OCI-LY1 (cell line): ENCODE data around the gene RHOB.
"Not testable (repeated sequence)": the region's sequence is repeated elsewhere in the genome, so short reads cannot be mapped to it uniquely, and the experiment has no call there.

ENCODE experiments used
- H2AFZ ChIP-seq: fragments of 200-600 bp; sonication (generic), shearing (Covaris generic); 2 replicates; pipeline ENCODE4 v1.6.0; 2014; ENCODE audit warnings: antibody characterized with exemption, mild to moderate bottlenecking, low read length
- H3F3A ChIP-seq: fragments of 200-600 bp; sonication (generic), shearing (Covaris generic); 2 replicates; pipeline ENCODE4 v1.6.0; 2014; ENCODE audit warnings: mild to moderate bottlenecking, antibody characterized with exemption, low read length, moderate library complexity; ENCODE audit not compliant: insufficient read depth
- H3K27ac ChIP-seq: fragments of 200-600 bp; sonication (generic); 2 replicates; pipeline ENCODE4 v1.5.1; 2014; ENCODE audit warnings: low read length, mixed run types, mild to moderate bottlenecking, low read depth; ENCODE audit not compliant: poor library complexity, severe bottlenecking
- H3K27me3 ChIP-seq: fragments of 200-600 bp; sonication (generic); 2 replicates; pipeline ENCODE4 v1.6.0; 2014; ENCODE audit warnings: antibody characterized with exemption, mild to moderate bottlenecking, low read length, moderate library complexity; ENCODE audit not compliant: insufficient read depth
- H3K36me3 ChIP-seq: fragments of 200-600 bp; sonication (generic); 2 replicates; pipeline ENCODE4 v1.6.1; 2014; ENCODE audit warnings: mild to moderate bottlenecking, antibody characterized with exemption, low read length, moderate library complexity, mixed read lengths; ENCODE audit not compliant: insufficient read depth
- H3K4me1 ChIP-seq: fragments of 200-600 bp; sonication (generic); 2 replicates; pipeline ENCODE4 v1.5.1; 2014; ENCODE audit warnings: mild to moderate bottlenecking, low read length, moderate library complexity; ENCODE audit not compliant: insufficient read depth, severe bottlenecking
- H3K4me2 ChIP-seq: fragments of 200-600 bp; sonication (generic), shearing (Covaris generic); 2 replicates; pipeline ENCODE4 v1.6.1; 2014; ENCODE audit warnings: low read length
- H3K4me3 ChIP-seq: fragments of 200-600 bp; sonication (generic); 2 replicates; pipeline ENCODE4 v1.5.1; 2014; ENCODE audit warnings: low read length, low read depth, mild to moderate bottlenecking, mixed read lengths; ENCODE audit not compliant: poor library complexity, severe bottlenecking
- H3K79me2 ChIP-seq: fragments of 200-600 bp; shearing (Covaris generic); 2 replicates; pipeline ENCODE4 v1.6.1; 2016; ENCODE audit warnings: mixed run types, low read length, mixed read lengths; ENCODE audit not compliant: insufficient read depth
- H3K9ac ChIP-seq: fragments of 200-600 bp; sonication (generic), shearing (Covaris generic); 2 replicates; pipeline ENCODE4 v1.6.1; 2014; ENCODE audit warnings: mild to moderate bottlenecking, low read length, mixed read lengths
- H3K9me2 ChIP-seq: fragments of 200-600 bp; sonication (generic), shearing (Covaris generic); 2 replicates; pipeline ENCODE4 v1.6.1; 2014; ENCODE audit warnings: low read depth, mild to moderate bottlenecking, low read length, mixed read lengths
- H3K9me3 ChIP-seq: fragments of 200-600 bp; shearing (Covaris generic); 2 replicates; pipeline ENCODE4 v1.6.1; 2014; ENCODE audit warnings: low read length, mixed read lengths
- H4K20me1 ChIP-seq: fragments of 200-600 bp; sonication (generic), shearing (Covaris generic); 2 replicates; pipeline ENCODE4 v1.6.0; 2016; ENCODE audit warnings: mild to moderate bottlenecking, low read length; ENCODE audit not compliant: insufficient read depth
- EZH2 ChIP-seq: fragments of 200-600 bp; sonication (generic), shearing (Covaris generic); IDR thresholded peaks from 2 replicates; pipeline ENCODE4 v1.8.0; 2017; ENCODE audit warnings: borderline replicate concordance, mixed run types, mild to moderate bottlenecking, antibody characterized with exemption, low read length, moderate library complexity, mixed read lengths
- TF ChIP-seq, protein P1 (sequence below): fragments of 200-600 bp; sonication (generic), shearing (Covaris generic); IDR thresholded peaks from 2 replicates; pipeline ENCODE4 v1.5.1; 2017; ENCODE audit warnings: mild to moderate bottlenecking, antibody characterized with exemption, low read length, moderate library complexity, mixed read lengths

RHOB gene

DNA sequence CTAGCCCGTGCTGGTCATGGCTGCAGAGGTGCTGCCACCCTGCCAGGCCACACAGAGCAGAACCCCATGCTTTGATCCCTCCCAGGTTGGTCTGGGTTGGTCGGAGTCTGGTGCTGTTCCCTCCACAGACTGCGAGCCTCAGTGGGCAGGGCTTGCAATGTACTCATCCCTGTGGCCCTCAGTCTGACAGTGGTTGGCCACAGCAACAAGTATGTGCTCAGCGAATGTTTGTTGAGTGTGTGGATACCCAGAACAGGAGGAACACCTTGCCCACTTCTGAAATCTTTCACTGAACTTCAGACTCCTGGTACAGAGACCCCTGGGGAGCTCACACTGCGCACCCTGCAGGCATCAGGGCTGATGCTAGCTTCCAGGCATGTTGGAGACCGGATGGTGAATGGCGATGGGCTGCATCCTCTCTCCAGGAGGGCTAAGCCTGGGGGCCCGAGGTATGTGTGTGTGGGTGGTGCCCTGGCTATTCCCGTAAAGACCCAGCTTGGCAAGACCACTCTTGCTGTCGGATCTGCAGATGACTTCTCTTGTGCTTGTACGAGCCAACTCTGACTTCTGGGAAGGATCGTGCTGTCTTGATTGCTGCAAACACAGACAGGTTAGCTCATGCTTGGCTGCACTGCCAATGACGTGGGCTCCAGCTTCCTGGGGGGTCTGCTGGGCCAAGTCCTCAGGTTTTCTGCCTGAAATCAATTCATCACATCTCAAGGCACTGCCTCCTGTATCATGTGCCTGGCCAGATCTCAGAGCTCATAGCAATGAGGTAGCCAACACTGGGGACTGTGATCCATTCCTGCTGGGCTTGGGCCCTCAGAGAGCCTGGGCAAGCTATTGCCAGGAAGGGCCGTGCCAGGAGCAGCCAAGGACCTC lies 43.7 kb downstream of the RHOB start:
- Histone ChIP-seq H3K9me2 (no peaks in the 10 kb centered on the region), H3K27ac (no peak overlapping the region), H3F3A (no peaks in the 10 kb centered on the region), H3K27me3 (peaks cover 12% of the 10 kb centered on the region; the same call in 1 of the 2 replicates), H3K9ac (no peak overlapping the region), H3K9me3 (no peaks in the 10 kb centered on the region), H3K36me3 (no peaks in the 10 kb centered on the region), H3K4me3 (no peak overlapping the region), H3K79me2 (no peaks in the 10 kb centered on the region), H3K4me2 (no peak overlapping the region), H3K4me1 (no peaks in the 10 kb centered on the region), H4K20me1 (no peaks in the 10 kb centered on the region), H2AFZ (no peak overlapping the region)
- TF ChIP-seq, protein P1, sequence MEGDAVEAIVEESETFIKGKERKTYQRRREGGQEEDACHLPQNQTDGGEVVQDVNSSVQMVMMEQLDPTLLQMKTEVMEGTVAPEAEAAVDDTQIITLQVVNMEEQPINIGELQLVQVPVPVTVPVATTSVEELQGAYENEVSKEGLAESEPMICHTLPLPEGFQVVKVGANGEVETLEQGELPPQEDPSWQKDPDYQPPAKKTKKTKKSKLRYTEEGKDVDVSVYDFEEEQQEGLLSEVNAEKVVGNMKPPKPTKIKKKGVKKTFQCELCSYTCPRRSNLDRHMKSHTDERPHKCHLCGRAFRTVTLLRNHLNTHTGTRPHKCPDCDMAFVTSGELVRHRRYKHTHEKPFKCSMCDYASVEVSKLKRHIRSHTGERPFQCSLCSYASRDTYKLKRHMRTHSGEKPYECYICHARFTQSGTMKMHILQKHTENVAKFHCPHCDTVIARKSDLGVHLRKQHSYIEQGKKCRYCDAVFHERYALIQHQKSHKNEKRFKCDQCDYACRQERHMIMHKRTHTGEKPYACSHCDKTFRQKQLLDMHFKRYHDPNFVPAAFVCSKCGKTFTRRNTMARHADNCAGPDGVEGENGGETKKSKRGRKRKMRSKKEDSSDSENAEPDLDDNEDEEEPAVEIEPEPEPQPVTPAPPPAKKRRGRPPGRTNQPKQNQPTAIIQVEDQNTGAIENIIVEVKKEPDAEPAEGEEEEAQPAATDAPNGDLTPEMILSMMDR = no peak
- TF ChIP-seq EZH2 = no peak

DNA sequence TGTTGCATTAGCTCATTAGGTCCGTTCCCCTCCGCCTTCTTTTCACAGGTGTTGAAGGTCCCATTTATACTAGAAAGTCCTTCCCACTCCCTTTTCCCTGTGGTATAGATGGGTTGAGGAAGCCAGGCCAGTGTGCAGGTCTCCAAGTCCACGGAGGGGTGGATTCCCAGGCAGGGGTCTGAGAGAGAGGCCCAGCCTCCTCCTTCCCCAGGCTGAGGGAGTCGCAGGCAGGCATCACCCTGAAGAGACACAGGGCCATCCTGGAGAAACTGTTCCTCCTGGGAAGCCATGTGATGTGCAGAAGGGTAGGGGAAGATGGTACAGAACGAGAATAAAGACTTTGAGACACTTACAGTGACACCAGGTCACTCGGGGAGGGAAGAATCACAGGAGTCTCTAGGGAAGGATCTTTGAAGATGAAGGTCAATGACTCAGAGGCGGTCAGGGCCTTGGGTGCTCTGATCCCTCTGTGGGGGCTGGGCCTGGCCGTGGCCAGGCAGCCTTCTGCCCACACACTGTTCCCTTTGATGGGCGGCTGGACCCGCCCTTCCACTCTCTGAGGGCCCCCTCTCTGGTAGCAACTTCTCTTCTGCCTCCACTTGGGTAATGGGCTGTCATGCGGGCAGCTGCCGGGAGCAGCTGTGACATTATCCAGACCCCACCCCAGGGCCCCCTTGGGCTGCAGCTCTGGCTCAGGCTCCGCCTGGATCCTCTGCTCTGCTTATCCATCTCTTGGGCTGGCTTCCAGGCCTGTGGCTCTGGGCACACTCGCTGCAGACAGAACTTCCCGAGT lies 45.1 kb downstream of the RHOB start:
- Histone ChIP-seq H3K36me3 (no peaks in the 10 kb centered on the region), H3K9me3 (no peaks in the 10 kb centered on the region), H3K4me3 (no peak overlapping the region), H4K20me1 (no peaks in the 10 kb centered on the region), H3K27ac (no peak overlapping the region), H3K4me2 (no peak overlapping the region), H2AFZ (no peak overlapping the region), H3K27me3 (peaks cover 12% of the 10 kb centered on the region; the same call in 1 of the 2 replicates), H3K4me1 (no peaks in the 10 kb centered on the region), H3F3A (no peaks in the 10 kb centered on the region), H3K9me2 (no peaks in the 10 kb centered on the region), H3K79me2 (no peaks in the 10 kb centered on the region), H3K9ac (no peak overlapping the region)
- TF ChIP-seq, protein P1 = no peak
- TF ChIP-seq EZH2 = no peak

DNA sequence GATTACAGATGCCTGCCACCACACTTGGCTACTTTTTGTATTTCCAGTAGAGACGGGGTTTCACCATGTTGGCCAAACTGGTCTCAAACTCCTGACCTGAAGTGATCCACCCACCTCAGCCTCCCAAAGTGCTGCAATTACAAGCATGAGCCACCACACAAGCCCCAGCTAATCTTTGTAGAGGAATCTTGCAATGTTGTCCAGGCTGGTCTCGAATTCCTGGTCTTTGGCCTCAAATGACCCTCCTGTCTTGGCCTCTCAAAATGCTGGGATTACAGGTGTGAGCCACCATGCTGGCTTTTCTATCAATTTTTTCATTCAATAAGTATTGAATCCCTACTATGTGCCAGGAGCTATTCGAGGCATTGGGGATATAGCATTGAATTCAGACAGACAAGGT lies 46.2 kb downstream of the RHOB start:
- H3K27me3 ChIP-seq, H3K4me3 ChIP-seq, H3K4me2 ChIP-seq, H3F3A ChIP-seq, H3K4me1 ChIP-seq, H4K20me1 ChIP-seq, H3K27ac ChIP-seq, H3K9ac ChIP-seq, H3K9me3 ChIP-seq, H2AFZ ChIP-seq, H3K9me2 ChIP-seq, H3K79me2 ChIP-seq, H3K36me3 ChIP-seq: not testable (repeated sequence)
